Duodenal mucosa (tissue), 2 donors: ENCODE data around the gene RHOBTB3.

Experiments used
- H3K27ac ChIP-seq: one replicate; pipeline ENCODE4 v1.7.0; 2013; ENCODE audit warnings: low read depth, low read length
- H3K27me3 ChIP-seq, 2 donors: one replicate each; pipeline ENCODE4 v1.7.0; 2013; ENCODE audit warnings: low read length in 2 of 2, control low read depth in 1 of 2; ENCODE audit not compliant: insufficient read depth in 2 of 2, control insufficient read depth in 1 of 2
- H3K36me3 ChIP-seq, 2 donors: one replicate each; pipeline ENCODE4 v1.7.0; 2013; ENCODE audit warnings: low read length in 2 of 2, control low read depth in 1 of 2; ENCODE audit not compliant: insufficient read depth in 2 of 2, control insufficient read depth in 1 of 2
- H3K4me1 ChIP-seq, 2 donors: one replicate each; pipeline ENCODE4 v1.7.0; 2013; ENCODE audit warnings: low read length in 2 of 2, control low read depth in 1 of 2; ENCODE audit not compliant: insufficient read depth in 2 of 2, control insufficient read depth in 1 of 2
- H3K4me3 ChIP-seq, 2 donors: one replicate each; pipeline ENCODE4 v1.7.0; 2013; ENCODE audit warnings: low read length in 2 of 2, low read depth in 1 of 2
- H3K9ac ChIP-seq, 2 donors: one replicate each; pipeline ENCODE4 v1.7.0; 2013; ENCODE audit warnings: low read length in 2 of 2, low read depth in 1 of 2
- H3K9me3 ChIP-seq, 2 donors: one replicate each; pipeline ENCODE4 v1.7.0; 2013; ENCODE audit warnings: low read length in 2 of 2, control low read depth in 1 of 2; ENCODE audit not compliant: control insufficient read depth in 1 of 2

Gene RHOBTB3

DNA sequence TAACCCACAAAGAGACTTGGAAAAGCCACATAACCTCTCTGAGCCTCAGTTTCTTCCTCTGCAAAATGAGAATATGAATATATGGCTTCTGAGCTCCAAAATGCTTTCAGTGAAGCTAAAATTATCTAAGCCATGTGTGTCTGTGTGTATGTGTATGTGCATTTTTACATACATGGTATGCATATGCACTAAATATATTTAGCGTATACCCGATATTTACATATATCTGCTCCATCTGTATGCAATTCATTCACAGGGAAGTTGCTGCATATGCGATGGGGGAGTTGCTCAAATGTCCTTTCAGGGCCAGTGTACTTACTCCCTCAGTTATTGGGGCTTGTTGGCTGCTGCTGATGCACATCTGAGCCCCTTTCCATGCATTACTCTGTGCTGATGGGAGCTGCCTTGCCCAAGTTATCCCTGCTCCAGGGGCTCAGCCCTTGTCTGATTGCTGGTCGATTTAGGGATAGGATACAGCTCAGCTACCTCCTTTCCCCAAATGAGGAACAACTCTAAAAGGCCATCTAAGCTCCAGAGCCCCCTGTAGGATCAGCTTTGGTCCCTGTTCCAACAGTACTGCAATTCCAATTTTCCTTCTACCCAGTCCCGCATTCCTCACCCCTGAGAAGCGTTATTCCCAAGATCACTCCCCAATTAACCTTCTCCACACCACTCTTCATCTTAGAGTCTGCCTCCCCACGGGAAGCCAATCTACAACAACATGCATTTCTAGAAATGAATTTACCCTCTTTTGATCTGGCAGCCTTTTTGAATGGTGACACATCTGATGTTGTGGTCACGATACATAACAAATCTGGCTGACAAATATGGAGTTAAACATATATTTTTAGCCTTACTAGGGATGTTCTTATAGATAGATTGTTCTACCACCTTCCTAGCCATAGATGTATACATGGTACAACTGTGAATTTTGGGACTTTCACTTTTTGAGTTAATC, 15.9 kb downstream of the RHOBTB3 start:
- Histone ChIP-seq H3K27ac (no peak overlapping the region), H3K9me3 (no peaks in the 10 kb centered on the region), H3K9ac (no peak overlapping the region), H3K36me3 (peaks cover 7 to 13% of the 10 kb centered on the region in 2 donors), H3K4me1 (no peaks in the 10 kb centered on the region), H3K27me3 (no peaks in the 10 kb centered on the region), H3K4me3 (no peak overlapping the region)

DNA sequence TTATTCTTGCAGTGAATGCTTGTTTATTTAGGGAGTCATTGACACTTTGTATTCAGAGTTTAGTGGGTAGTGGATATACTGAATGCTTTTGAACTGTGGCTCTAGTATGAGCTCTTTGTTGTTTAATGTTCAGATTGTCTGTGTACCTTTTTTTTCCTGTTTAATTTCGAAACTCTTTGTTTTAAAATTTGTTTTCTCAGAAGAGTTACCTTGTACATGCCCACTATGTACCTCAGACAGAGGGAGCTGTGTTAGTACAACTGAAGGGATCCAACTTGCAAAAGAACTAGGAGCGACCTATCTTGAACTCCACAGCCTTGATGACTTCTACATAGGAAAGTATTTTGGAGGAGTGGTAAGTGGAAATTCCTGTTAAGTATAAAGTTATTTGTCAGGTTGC, 17.0 kb downstream of the RHOBTB3 start:
- H3K4me1 ChIP-seq, result no peaks in the 10 kb centered on the region

DNA sequence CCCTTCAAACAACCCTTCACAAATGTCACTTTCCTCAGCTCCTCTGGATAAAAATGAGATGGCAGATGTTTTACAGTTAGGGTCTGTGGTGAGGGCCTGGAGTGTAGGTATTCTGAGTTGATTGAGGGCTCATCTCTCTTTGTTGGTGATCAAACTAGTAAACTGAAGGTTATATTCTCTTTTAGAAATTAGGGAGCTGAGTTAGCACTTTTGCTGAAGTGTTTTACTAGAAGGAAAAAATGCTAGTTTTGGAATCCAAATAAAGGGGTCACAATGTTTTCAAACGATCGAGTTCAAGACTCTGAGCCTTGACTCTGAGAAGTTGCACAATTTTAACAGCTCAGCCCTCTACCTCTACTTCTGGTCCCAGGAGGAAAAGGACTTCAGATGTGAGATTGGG, 23.4 kb downstream of the RHOBTB3 start:
- H3K36me3 ChIP-seq, result peaks cover 16 to 21% of the 10 kb centered on the region in 2 donors
- peaks cover 7 to 16% of the 10 kb centered on the region in 2 donors for H3K4me1 ChIP-seq
- no peak overlapping the region for H3K9ac ChIP-seq
- H3K27ac ChIP-seq, result no peak overlapping the region
- no peaks in the 10 kb centered on the region for H3K9me3 ChIP-seq
- no peaks in the 10 kb centered on the region for H3K27me3 ChIP-seq
- H3K4me3 ChIP-seq, result no peak overlapping the region

More for the DNA sequence above, 17.0 kb downstream of the RHOBTB3 start:
- Histone ChIP-seq H3K27ac (no peak overlapping the region), H3K4me3 (no peak overlapping the region), H3K9me3 (no peaks in the 10 kb centered on the region), H3K36me3 (peaks cover 14 to 20% of the 10 kb centered on the region in 2 donors), H3K9ac (no peak overlapping the region), H3K27me3 (no peaks in the 10 kb centered on the region)

DNA sequence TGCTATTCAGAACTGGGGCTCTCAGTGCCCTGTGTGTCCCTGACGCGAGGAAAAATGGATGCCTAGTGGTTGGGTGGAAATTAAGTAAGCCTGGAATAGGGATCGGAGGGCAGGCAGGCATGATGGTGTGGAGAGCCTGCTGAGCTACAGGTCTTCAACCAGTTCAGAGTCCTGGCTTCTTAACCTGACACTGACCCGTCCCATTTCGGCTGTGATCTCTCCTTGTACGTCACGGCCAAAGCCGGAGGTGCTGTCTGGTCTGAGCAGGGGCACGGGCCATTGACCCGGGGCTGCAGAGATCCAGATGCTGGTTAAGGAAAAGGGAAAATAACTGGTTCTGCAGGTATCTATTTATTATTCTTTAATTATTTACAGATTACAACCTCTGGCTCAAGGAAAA, 27.9 kb downstream of the RHOBTB3 start:
- Histone ChIP-seq H3K9me3 (no peaks in the 10 kb centered on the region), H3K4me1 (peaks cover 17 to 36% of the 10 kb centered on the region in 2 donors), H3K27me3 (no peaks in the 10 kb centered on the region), H3K27ac (no peak overlapping the region), H3K36me3 (peaks cover 2 to 13% of the 10 kb centered on the region in 2 donors), H3K9ac (no peak overlapping the region), H3K4me3 (peak overlapping the region in 1 of 2 donors; percentile 38)

DNA sequence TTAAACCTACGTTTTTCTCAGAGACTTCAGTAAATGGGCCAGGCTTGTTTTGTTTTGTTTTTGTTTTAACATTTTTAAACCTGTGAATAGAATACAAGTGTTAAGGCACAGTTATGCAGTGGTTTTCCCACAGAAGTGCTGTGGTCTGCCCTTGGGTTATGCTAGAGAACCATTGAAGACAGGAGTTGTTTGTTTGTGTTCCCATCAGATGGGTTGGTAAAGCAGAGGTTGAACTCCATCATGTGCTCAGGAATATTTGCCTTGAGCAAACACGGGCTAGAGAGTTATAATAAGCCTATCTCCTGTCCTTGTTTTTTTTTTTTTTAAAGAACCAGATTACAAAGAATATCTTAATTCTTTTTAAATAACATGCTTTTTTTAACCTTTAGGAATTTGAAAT, 28.5 kb downstream of the RHOBTB3 start:
- H3K27ac ChIP-seq, result no peak overlapping the region
- no peaks in the 10 kb centered on the region for H3K9me3 ChIP-seq
- no peak overlapping the region for H3K9ac ChIP-seq
- H3K27me3 ChIP-seq, result no peaks in the 10 kb centered on the region
- H3K4me3 ChIP-seq, result no peak overlapping the region
- peaks cover 0 to 10% of the 10 kb centered on the region in 2 donors for H3K36me3 ChIP-seq
- peaks cover 17 to 32% of the 10 kb centered on the region in 2 donors for H3K4me1 ChIP-seq

DNA sequence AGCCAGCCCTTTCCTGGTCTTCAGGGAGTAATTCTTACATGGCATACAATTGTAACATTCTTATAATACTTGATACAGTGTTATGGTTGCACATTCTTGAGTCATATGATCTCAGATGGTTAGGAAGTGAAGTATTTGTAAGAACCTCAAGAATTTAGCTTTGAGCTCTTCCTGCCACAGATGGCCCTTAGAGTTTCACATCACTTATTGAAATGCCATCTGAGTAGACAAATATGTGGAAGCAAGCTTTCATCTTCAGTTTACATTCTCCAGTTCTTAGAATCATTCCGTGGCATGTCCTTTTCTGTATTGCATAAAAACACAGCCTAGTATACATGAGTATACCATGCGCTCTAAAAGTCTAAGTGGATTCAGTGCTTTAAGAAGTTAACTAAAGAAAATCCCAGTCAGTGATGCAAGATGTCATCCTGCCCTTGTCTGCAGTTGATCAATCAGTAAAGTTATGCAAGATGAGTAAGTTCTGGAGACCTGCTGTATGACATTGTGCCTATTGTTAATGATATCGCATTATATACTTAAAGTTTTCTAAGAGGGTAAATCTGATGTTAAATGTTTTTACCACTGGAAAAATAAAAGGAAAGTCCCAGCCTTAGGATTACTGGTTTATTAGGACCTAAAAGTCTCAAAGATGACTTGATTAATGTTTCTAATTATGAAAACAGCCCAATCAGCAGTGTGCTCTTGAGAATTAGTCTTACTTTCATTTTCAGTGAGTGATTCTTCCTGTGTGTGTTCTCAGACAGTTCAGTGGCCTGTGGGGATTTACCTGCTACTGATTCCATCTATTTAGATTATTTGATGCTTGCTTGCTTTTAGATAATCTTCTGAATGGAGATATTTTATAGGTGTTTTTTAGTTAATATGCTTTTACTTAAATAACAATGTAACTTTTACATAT, 29.4 kb downstream of the RHOBTB3 start:
- Histone ChIP-seq H3K4me1 (peaks cover 17 to 32% of the 10 kb centered on the region in 2 donors), H3K9ac (peak overlapping the region in 1 of 2 donors; percentile 2), H3K27me3 (no peaks in the 10 kb centered on the region), H3K9me3 (no peaks in the 10 kb centered on the region), H3K27ac (no peak overlapping the region), H3K36me3 (peaks cover 0 to 7% of the 10 kb centered on the region in 2 donors), H3K4me3 (peak overlapping the region; percentile 8 to 38)

DNA sequence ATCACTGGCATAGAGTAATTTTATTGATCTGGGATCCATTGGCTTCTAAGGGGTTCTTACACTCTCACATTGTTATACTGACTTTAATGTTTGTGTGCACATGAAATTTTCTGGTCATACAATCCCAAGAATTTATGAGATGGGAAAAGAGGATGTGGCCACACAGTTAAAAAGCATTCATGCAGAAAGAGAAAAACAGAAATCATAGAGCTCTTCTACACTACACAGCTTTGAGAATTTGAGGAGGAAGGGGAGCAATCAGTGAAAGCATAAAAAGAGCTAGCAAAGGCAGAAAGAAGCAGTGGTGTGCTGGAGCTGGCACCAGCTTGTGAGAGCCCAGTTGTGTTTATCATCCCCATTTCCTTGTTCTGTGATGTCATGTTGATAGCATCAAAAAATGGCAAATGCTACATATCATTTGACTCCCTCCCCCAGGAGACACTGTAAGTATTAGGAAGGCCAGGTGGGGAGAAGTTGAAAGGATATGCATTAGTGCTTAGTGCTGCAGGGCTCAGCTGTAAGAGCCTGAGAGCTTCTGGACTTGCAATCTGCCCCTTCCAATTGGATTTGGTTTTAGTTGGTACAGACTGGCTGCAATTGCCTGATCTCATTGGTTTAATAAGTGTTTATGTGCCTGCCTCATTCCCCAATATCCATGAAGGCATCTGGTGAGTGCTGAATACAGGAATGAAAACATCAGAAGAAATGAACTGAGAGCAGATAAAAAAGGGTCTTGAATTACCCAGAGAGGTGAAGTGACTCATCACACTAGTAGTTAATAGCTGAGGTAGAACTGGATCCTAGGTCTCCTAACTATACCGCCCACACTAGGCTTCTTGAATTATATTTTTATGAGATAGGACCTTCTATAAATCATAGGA, 30.9 kb downstream of the RHOBTB3 start:
- Histone ChIP-seq H3K4me1 (peaks cover 17 to 32% of the 10 kb centered on the region in 2 donors), H3K4me3 (no peak overlapping the region), H3K36me3 (no peaks in the 10 kb centered on the region), H3K27ac (no peak overlapping the region), H3K27me3 (no peaks in the 10 kb centered on the region), H3K9ac (no peak overlapping the region), H3K9me3 (no peaks in the 10 kb centered on the region)

DNA sequence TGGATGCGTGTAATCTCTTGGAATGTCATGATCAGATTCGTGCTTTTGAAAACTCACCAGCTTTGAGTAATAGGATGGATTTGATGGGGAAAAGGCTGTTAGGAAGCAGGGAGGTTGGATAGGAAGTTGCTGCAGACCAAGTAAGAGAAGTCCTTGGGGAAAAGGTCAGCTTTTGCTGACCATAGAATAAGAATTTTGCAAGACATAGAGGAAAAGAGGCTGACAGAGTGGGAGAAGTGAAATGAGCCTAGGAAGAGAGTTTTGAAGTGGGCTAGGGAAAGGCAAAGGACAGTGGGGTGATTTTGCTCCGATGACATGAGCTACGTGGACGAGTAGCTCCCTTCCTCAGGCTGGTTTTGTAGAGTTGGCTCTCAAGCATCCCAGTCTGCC, 31.5 kb downstream of the RHOBTB3 start:
- H3K36me3 ChIP-seq, result no peaks in the 10 kb centered on the region
- no peaks in the 10 kb centered on the region for H3K9me3 ChIP-seq
- H3K27ac ChIP-seq, result no peak overlapping the region

DNA sequence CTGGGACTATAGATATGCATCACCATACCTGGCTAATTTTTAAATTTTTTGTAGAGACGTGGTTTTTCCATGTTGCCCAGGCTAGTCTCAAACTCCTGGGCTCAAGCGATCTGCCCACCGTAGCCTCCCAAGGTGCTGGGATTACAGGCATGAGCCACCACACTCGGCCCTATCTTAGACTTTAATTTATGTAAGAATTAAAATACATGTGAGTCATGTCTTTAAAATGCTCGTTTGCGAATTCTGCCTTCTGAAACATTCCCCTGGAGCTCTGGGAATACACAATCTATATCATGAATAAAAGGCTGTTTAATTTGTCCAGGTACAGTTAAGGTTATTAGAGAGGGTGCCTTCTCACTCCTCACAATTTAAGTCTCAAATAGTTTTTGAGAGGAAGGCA, 32.8 kb downstream of the RHOBTB3 start:
- H3K4me1 ChIP-seq, result peaks cover 14 to 25% of the 10 kb centered on the region in 2 donors
- peaks cover 0 to 6% of the 10 kb centered on the region in 2 donors for H3K36me3 ChIP-seq
- H3K27ac ChIP-seq, result no peak overlapping the region
- no peak overlapping the region for H3K9ac ChIP-seq
- no peaks in the 10 kb centered on the region for H3K27me3 ChIP-seq
- H3K9me3 ChIP-seq, result no peaks in the 10 kb centered on the region
- H3K4me3 ChIP-seq, result no peak overlapping the region

More for the DNA sequence above, 31.5 kb downstream of the RHOBTB3 start:
- Histone ChIP-seq H3K9ac (no peak overlapping the region), H3K4me3 (no peak overlapping the region), H3K4me1 (peaks cover 17 to 32% of the 10 kb centered on the region in 2 donors), H3K27me3 (no peaks in the 10 kb centered on the region)
